Cardiac fibroblast (primary cell): ENCODE data around the gene WNK4.
A peak's percentile ranks its signal among the peaks of the same experiment; 100 is the strongest.
"Not testable (repeated sequence)": the region's sequence is repeated elsewhere in the genome, so short reads cannot be mapped to it uniquely, and the experiment has no call there.

ENCODE experiments used
- DNase-seq, 2 donors: peaks; one replicate each; pipeline versions ENCODE4 v3.0.0 to v3.0.0-alpha.2; 2010; ENCODE audit warnings: low read depth in 2 of 2
- H3K4me3 ChIP-seq, 2 donors: replicated peaks in 1 of 2; 1 replicate in 1 of 2; 2 replicates in 1 of 2; pipeline ENCODE4 v1.5.1; 2011; ENCODE audit warnings: low read depth in 2 of 2, low read length in 2 of 2, mild to moderate bottlenecking in 2 of 2, moderate library complexity in 1 of 2
- CTCF ChIP-seq: IDR thresholded peaks from one replicate; pipeline ENCODE4 v1.5.1; 2011; ENCODE audit warnings: low read depth, mild to moderate bottlenecking, low read length, inconsistent platforms

Gene WNK4

GRCh38 chr17:42779936-42780850, at the start of gene WNK4:
WNK4 (plus strand) TSS chr17:42780610; CDS start chr17:42780699, 89 bp downstream.
- H3K4me3 ChIP-seq, result peak within 1 kb of the TSS; percentile 61 to 81
- peak; percentile 47 to 59 for DNase-seq
- TF ChIP-seq CTCF, result no peak

DNA sequence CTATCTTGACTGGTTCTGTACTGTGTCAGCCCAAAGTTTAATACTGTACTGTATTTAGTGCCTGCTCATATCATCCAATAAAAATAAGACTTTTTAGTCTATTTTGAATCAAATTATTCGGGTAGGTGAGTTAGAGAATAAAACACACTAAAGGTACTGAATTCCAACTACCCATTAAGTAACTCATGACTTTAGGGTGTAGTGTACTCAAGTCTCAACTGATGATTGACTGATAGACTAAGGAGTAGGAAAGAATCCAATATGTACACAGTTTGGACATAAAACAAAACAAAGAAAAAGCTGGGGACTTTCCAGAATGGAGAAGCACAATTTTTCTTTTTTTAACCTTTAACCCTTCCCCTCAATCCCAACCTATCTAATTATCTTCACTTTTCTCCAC, 39.7 kb upstream of the WNK4 start:
- no peak for DNase-seq
- no peak overlapping the region for H3K4me3 ChIP-seq
- TF ChIP-seq CTCF, result no peak

- not testable (repeated sequence) for H3K4me3 ChIP-seq, DNase-seq
Observed at GRCh38 chr17:42742916-42743315, 37.5 kb upstream of the WNK4 start.

- peak overlapping the region; percentile 66 to 78 for H3K4me3 ChIP-seq
- DNase-seq, result no peak
- TF ChIP-seq CTCF, result no peak
Observed at GRCh38 chr17:42743595-42744282, 36.7 kb upstream of the WNK4 start.

- DNase-seq, result peak; percentile 44 to 59
- H3K4me3 ChIP-seq, result peak overlapping the region; percentile 66 to 78
Observed at GRCh38 chr17:42744283-42744805, 36.1 kb upstream of the WNK4 start.

GRCh38 chr17:42744806-42745617, 35.4 kb upstream of the WNK4 start, which contains the start of gene EZH1:
EZH1 (minus strand) TSS chr17:42745040; CDS start chr17:42728941, 16,099 bp downstream.
- peak; percentile 91 to 93 for DNase-seq
- H3K4me3 ChIP-seq, result peak within 1 kb of the TSS; percentile 66 to 78
- TF ChIP-seq CTCF, result no peak

More at GRCh38 chr17:42744283-42744805, 36.1 kb upstream of the WNK4 start:
- no peak for TF ChIP-seq CTCF
